ENCODE results near the gene TRIM40.

DNA sequence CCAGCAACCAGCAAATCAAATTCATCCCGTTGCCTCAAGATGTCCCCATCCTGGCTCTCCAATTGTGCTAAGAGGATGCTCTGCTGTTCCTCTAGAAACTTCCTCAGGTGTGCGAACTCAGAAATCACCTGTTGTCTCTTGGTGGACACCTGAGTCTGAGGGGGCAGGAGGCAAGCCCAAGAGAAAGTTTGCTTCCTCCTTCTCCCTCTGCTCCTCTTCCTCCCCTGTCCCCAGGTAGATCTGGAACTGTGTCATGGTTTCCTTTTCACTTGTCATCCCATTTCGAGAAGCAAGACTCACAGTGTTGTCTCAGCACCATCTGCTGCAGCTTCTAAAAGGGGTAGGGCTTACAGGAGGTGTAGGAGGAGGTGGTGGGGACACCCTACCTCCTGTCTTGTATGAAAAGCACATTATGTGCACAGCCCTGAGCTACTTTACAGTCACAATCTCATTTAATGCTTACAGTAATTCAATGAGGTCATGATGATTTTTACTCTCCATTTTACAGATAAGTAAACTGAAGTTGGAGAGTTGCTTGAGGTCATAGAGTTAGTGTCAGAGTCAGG, 22.6 kb downstream of the TRIM40 start:
- TF ChIP-seq, protein P1, sequence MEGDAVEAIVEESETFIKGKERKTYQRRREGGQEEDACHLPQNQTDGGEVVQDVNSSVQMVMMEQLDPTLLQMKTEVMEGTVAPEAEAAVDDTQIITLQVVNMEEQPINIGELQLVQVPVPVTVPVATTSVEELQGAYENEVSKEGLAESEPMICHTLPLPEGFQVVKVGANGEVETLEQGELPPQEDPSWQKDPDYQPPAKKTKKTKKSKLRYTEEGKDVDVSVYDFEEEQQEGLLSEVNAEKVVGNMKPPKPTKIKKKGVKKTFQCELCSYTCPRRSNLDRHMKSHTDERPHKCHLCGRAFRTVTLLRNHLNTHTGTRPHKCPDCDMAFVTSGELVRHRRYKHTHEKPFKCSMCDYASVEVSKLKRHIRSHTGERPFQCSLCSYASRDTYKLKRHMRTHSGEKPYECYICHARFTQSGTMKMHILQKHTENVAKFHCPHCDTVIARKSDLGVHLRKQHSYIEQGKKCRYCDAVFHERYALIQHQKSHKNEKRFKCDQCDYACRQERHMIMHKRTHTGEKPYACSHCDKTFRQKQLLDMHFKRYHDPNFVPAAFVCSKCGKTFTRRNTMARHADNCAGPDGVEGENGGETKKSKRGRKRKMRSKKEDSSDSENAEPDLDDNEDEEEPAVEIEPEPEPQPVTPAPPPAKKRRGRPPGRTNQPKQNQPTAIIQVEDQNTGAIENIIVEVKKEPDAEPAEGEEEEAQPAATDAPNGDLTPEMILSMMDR (IDR thresholded peaks at IDR 0.05): no peak
- no peak for TF ChIP-seq EP300 (IDR thresholded peaks at IDR 0.05; ENCODE audit: low read depth)
- TF ChIP-seq POLR2A (IDR thresholded peaks at IDR 0.05): no peak
